Transverse colon (tissue), 4 donors: ENCODE data around the gene TBC1D9. TPM values are rescaled to one million over a fixed set of nuclear protein-coding genes. Genes with fewer than 3 reads are reported as not detected.

ENCODE experiments used
- DNase-seq: peaks from one replicate; pipeline ENCODE4 v3.0.0-alpha.2; 2019
- H3K27ac ChIP-seq, 4 donors: fragments of 200-600 bp; sonication (generic); 2 replicates each; pipeline ENCODE4 v1.5.1; 2016 to 2018; ENCODE audit warnings: inconsistent platforms in 4 of 4
- H3K27me3 ChIP-seq: fragments of 200-600 bp; sonication (generic); 2 replicates; pipeline ENCODE4 v1.5.1; 2017; ENCODE audit warnings: inconsistent platforms
- H3K36me3 ChIP-seq, 4 donors: fragments of 200-600 bp; sonication (generic); 2 replicates each; pipeline ENCODE4 v1.5.1; 2017 to 2019; ENCODE audit warnings: inconsistent platforms in 4 of 4
- H3K4me1 ChIP-seq, 4 donors: fragments of 200-600 bp; sonication (generic); 2 replicates each; pipeline ENCODE4 v1.5.1; 2017 to 2020; ENCODE audit warnings: inconsistent platforms in 4 of 4
- H3K4me3 ChIP-seq, 4 donors: fragments of 200-600 bp; sonication (generic); 1 replicate in 1 of 4; 2 replicates in 3 of 4; pipeline versions ENCODE4 v1.5.1 to v1.6.1; 2017 to 2019; ENCODE audit warnings: inconsistent platforms in 4 of 4
- H3K9me3 ChIP-seq, 2 donors: fragments of 200-600 bp; sonication (generic); 2 replicates each; pipeline ENCODE4 v1.5.1; 2017 to 2019; ENCODE audit warnings: inconsistent platforms in 2 of 2
- CTCF ChIP-seq, 5 experiments: fragments of 200-600 bp in 3 of 5; fragments of 450-650 bp in 2 of 5; sonication (generic) in 3 of 5; IDR thresholded peaks; 1 replicate in 2 of 5; 2 replicates in 3 of 5; pipeline ENCODE4 v1.5.1; 2016 to 2017; ENCODE audit warnings: antibody characterized with exemption in 5 of 5, inconsistent platforms in 3 of 5, mild to moderate bottlenecking in 2 of 5, moderate library complexity in 1 of 5
- EP300 ChIP-seq: sonication (generic); formaldehyde crosslinking; IDR thresholded peaks from one replicate; pipeline ENCODE4 v1.6.1; 2017; ENCODE audit warnings: antibody characterized with exemption, low read depth
- POLR2A ChIP-seq: fragments of 450-650 bp; IDR thresholded peaks from one replicate; pipeline ENCODE4 v1.6.1; 2016; ENCODE audit warnings: antibody characterized with exemption, mild to moderate bottlenecking, moderate library complexity
- POLR2AphosphoS5 ChIP-seq, 3 donors: sonication (generic); formaldehyde crosslinking; IDR thresholded peaks; one replicate each; pipeline ENCODE4 v1.6.1; 2016; ENCODE audit warnings: antibody characterized with exemption in 3 of 3
- WGBS, 2 donors: methylation state at CpG; one replicate each; pipeline ENCODE4 v1.1.5; 2018; ENCODE audit warnings: low coverage in 1 of 2; 5-methylcytosine and 5-hydroxymethylcytosine counted together
- in situ Hi-C, 4 donors: fragments of 200-750 bp; cut with MboI; loops; one replicate each; pipeline versions ENCODE4 v1.15.0 to v1.15.1; 2017; ENCODE audit warnings: low sequenced_read_pairs in 3 of 4, low pct_ligation_motif_present in 1 of 4, low pct_unique_long_range_greater_than_20kb in 1 of 4
- intact Hi-C: fragments of 100-400 bp; cut with DNase I; formaldehyde crosslinking; loops from one replicate; pipeline ENCODE4 v1.15.1; 2023; ENCODE audit warnings: low total_unique reads
- total RNA-seq, 4 donors: library from RNA; depleted of rRNA; stranded (reverse); fragments of >200 nt; gene quantifications; one replicate each; pipeline ENCODE4 v1.1.0, GENCODE V29; 2016

The TBC1D9 gene
- total RNA-seq, 4 donors from 2014 or later: 8.2 to 21.4 (median 16.3) TPM

GRCh38 chr4:140672416-140672815 lies 83.8 kb downstream of the TBC1D9 start:
- Histone ChIP-seq H3K27me3 (no peaks in the 10 kb centered on the region), H3K4me3 (no peak overlapping the region), H3K36me3 (peaks cover 0 to 21% (median 0%) of the 10 kb centered on the region in 4 donors), H3K27ac (no peak overlapping the region), H3K9me3 (no peaks in the 10 kb centered on the region), H3K4me1 (peaks cover 0 to 8% (median 0%) of the 10 kb centered on the region in 4 donors)
- in situ Hi-C loops (no loop called here), intact Hi-C loops (no loop called here)
- DNase-seq: no peak
- TF ChIP-seq POLR2A (no peak), EP300 (no peak), CTCF (IDR thresholded peaks at IDR 0.05) (no peak), POLR2AphosphoS5 (IDR thresholded peaks at IDR 0.05) (no peak)
- 76 to 87% methylated on average over 3 to 4 of the region's 4 CpGs for WGBS, 2 donors

GRCh38 chr4:140668111-140668510 lies 88.1 kb downstream of the TBC1D9 start:
- no peak overlapping the region for H3K27ac ChIP-seq
- H3K36me3 ChIP-seq: peaks cover 0 to 24% (median 0%) of the 10 kb centered on the region in 4 donors
- in situ Hi-C loops: no loop called here
- no peaks in the 10 kb centered on the region for H3K4me1 ChIP-seq
- WGBS, 2 donors: 96 to 100% methylated on average over 1 of the region's 1 CpG
- no peaks in the 10 kb centered on the region for H3K9me3 ChIP-seq
- TF ChIP-seq CTCF (IDR thresholded peaks at IDR 0.05) (no peak), POLR2AphosphoS5 (IDR thresholded peaks at IDR 0.05) (no peak), EP300 (no peak), POLR2A (no peak)
- no peak overlapping the region for H3K4me3 ChIP-seq
- no peaks in the 10 kb centered on the region for H3K27me3 ChIP-seq
- intact Hi-C loops: no loop called here
- no peak for DNase-seq

- no peaks in the 10 kb centered on the region for H3K27me3 ChIP-seq
- TF ChIP-seq POLR2A (no peak), POLR2AphosphoS5 (IDR thresholded peaks at IDR 0.05) (no peak), CTCF (IDR thresholded peaks at IDR 0.05) (no peak), EP300 (no peak)
- no peaks in the 10 kb centered on the region for H3K4me1 ChIP-seq
- H3K27ac ChIP-seq: no peak overlapping the region
- in situ Hi-C loops (no loop called here), intact Hi-C loops (no loop called here)
- DNase-seq: no peak
- no peaks in the 10 kb centered on the region for H3K9me3 ChIP-seq
- H3K4me3 ChIP-seq: no peak overlapping the region
- H3K36me3 ChIP-seq: peaks cover 0 to 24% (median 0%) of the 10 kb centered on the region in 4 donors
- WGBS, 2 donors: 67 to 80% methylated on average over 3 to 11 of the region's 11 CpGs
Measured at GRCh38 chr4:140666889-140667614, 89.1 kb downstream of the TBC1D9 start.

- Histone ChIP-seq H3K27me3 (no peaks in the 10 kb centered on the region), H3K36me3 (peaks cover 0 to 14% (median 0%) of the 10 kb centered on the region in 4 donors), H3K4me1 (no peaks in the 10 kb centered on the region), H3K27ac (no peak overlapping the region), H3K4me3 (no peak overlapping the region), H3K9me3 (no peaks in the 10 kb centered on the region)
- intact Hi-C loops (no loop called here), in situ Hi-C loops (no loop called here)
- TF ChIP-seq POLR2AphosphoS5 (IDR thresholded peaks at IDR 0.05) (no peak), EP300 (no peak), CTCF (IDR thresholded peaks at IDR 0.05) (no peak), POLR2A (no peak)
- no peak for DNase-seq
- WGBS, 2 donors: 80 to 89% methylated on average over 1 to 3 of the region's 3 CpGs
Measured at GRCh38 chr4:140662082-140662869, 93.9 kb downstream of the TBC1D9 start.
